HT1080 (cell line): Measurements from ENCODE around the gene RRAGD. TPM values are rescaled to one million over a fixed set of nuclear protein-coding genes. Genes with fewer than 3 reads are reported as not detected.

Experiments used
- DNase-seq: peaks from one replicate; pipeline ENCODE4 v3.0.0-alpha.2; 2015; ENCODE audit warnings: low read depth
- total RNA-seq: library from RNA; depleted of rRNA; stranded (reverse); fragments of >200 nt; shearing (Covaris generic); gene quantifications from 2 replicates; pipeline ENCODE4 v1.2.3, GENCODE V29; 2014

The RRAGD gene
- total RNA-seq, 1 experiment from 2014 or later, result 5.3 TPM

GRCh38 chr6:89378628-89379027 lies 33.4 kb downstream of the RRAGD start:
- DNase-seq, result no peak

GRCh38 chr6:89375427-89376267 lies 36.4 kb downstream of the RRAGD start:
- no peak for DNase-seq

GRCh38 chr6:89372506-89372901 lies 39.6 kb downstream of the RRAGD start:
- no peak for DNase-seq

- peak; percentile 38 for DNase-seq
Observed at GRCh38 chr6:89371849-89372505, 40.1 kb downstream of the RRAGD start.

GRCh38 chr6:89368999-89369398 lies 43.1 kb downstream of the RRAGD start:
- no peak for DNase-seq

- no peak for DNase-seq
Observed at GRCh38 chr6:89368107-89368506, 44.0 kb downstream of the RRAGD start.

GRCh38 chr6:89364586-89364985 lies 47.5 kb downstream of the RRAGD start:
- DNase-seq, result no peak

- DNase-seq, result no peak
Observed at GRCh38 chr6:89361171-89361570, 50.9 kb downstream of the RRAGD start.

- peak; percentile 71 for DNase-seq
Observed at GRCh38 chr6:89360415-89360999, 51.6 kb downstream of the RRAGD start.

GRCh38 chr6:89359561-89359960 lies 52.5 kb downstream of the RRAGD start:
- no peak for DNase-seq

GRCh38 chr6:89357390-89357789 lies 54.7 kb downstream of the RRAGD start:
- DNase-seq, result no peak

- DNase-seq, result no peak
Observed at GRCh38 chr6:89356642-89357170, 55.4 kb downstream of the RRAGD start.

- no peak for DNase-seq
Observed at GRCh38 chr6:89355511-89356194, 56.4 kb downstream of the RRAGD start.

GRCh38 chr6:89353702-89354392 lies 58.2 kb downstream of the RRAGD start:
- DNase-seq, result no peak

- DNase-seq, result no peak
Observed at GRCh38 chr6:89353118-89353556, 58.9 kb downstream of the RRAGD start.

GRCh38 chr6:89352278-89353117 lies 59.6 kb downstream of the RRAGD start, which contains the start of gene UBE2J1:
Gene UBE2J1, minus strand, starts transcription at chr6:89352722. Its CDS starts 153 bp downstream, at chr6:89352569.
- peak; percentile 82 for DNase-seq

GRCh38 chr6:89351671-89352277 lies 60.3 kb downstream of the RRAGD start:
- DNase-seq, result no peak

GRCh38 chr6:89350281-89350966 lies 61.6 kb downstream of the RRAGD start:
- no peak for DNase-seq

GRCh38 chr6:89348372-89348771 lies 63.7 kb downstream of the RRAGD start:
- DNase-seq, result no peak
